NT2/D1 (cell line): Measurements from ENCODE around the gene JAGN1.
A peak's percentile ranks its signal among the peaks of the same experiment; 100 is the strongest.
"Not testable (repeated sequence)": the region's sequence is repeated elsewhere in the genome, so short reads cannot be mapped to it uniquely, and the experiment has no call there.

Experiments
- DNase-seq: peaks from one replicate; pipeline ENCODE4 v3.0.0-alpha.2; 2011; ENCODE audit warnings: low read depth, low spot score
- H3K27me3 ChIP-seq: 2 replicates; pipeline ENCODE4 v1.6.0; 2011; ENCODE audit warnings: mild to moderate bottlenecking; ENCODE audit not compliant: insufficient read length, insufficient read depth
- H3K36me3 ChIP-seq: 2 replicates; pipeline ENCODE4 v1.6.1; 2011; ENCODE audit warnings: mild to moderate bottlenecking, low read length, mixed read lengths; ENCODE audit not compliant: insufficient read depth, insufficient read length
- H3K4me1 ChIP-seq: 2 replicates; pipeline ENCODE4 v1.5.1; 2011; ENCODE audit not compliant: insufficient read depth, insufficient read length
- H3K4me3 ChIP-seq: 2 replicates; pipeline ENCODE4 v1.5.1; 2011; ENCODE audit warnings: low read depth; ENCODE audit not compliant: insufficient read length
- H3K9ac ChIP-seq: 2 replicates; pipeline ENCODE4 v1.6.0; 2011; ENCODE audit warnings: low read depth; ENCODE audit not compliant: insufficient read length
- H3K9me3 ChIP-seq: 2 replicates; pipeline ENCODE4 v1.5.1; 2011; ENCODE audit warnings: mild to moderate bottlenecking, low read length; ENCODE audit not compliant: insufficient read depth
- SUZ12 ChIP-seq: IDR thresholded peaks from 2 replicates; pipeline ENCODE4 v1.6.1; 2011; ENCODE audit not compliant: insufficient read length, insufficient read depth; ENCODE audit errors: extremely low read depth
- YY1 ChIP-seq: IDR thresholded peaks from 2 replicates; pipeline ENCODE4 v1.6.1; 2011; ENCODE audit not compliant: insufficient read length, insufficient read depth
- ZNF274 ChIP-seq: IDR thresholded peaks from 2 replicates; pipeline ENCODE4 v1.6.1; 2011; ENCODE audit warnings: mild to moderate bottlenecking, low read depth, low read length

JAGN1 gene

GRCh38 chr3:9852528-9852927 lies 37.9 kb upstream of the JAGN1 start:
- no peak for DNase-seq
- H3K4me3 ChIP-seq, result no peak overlapping the region
- no peaks in the 10 kb centered on the region for H3K27me3 ChIP-seq
- peaks cover 4% of the 10 kb centered on the region for H3K4me1 ChIP-seq
- H3K36me3 ChIP-seq, result no peaks in the 10 kb centered on the region
- H3K9ac ChIP-seq, result no peak overlapping the region
- no peak for TF ChIP-seq SUZ12
- TF ChIP-seq YY1, result no peak
- no peak for TF ChIP-seq ZNF274
- no peaks in the 10 kb centered on the region for H3K9me3 ChIP-seq

- not testable (repeated sequence) for H3K4me3 ChIP-seq, H3K36me3 ChIP-seq, H3K27me3 ChIP-seq, H3K9ac ChIP-seq, H3K4me1 ChIP-seq, H3K9me3 ChIP-seq, DNase-seq
Measured at GRCh38 chr3:9854291-9854940, 36.0 kb upstream of the JAGN1 start.

GRCh38 chr3:9855594-9855993 lies 34.8 kb upstream of the JAGN1 start:
- TF ChIP-seq YY1 (no peak), ZNF274 (no peak), SUZ12 (no peak)
- Histone ChIP-seq H3K36me3 (no peaks in the 10 kb centered on the region), H3K4me3 (no peak overlapping the region)

GRCh38 chr3:9859530-9860025 lies 30.8 kb upstream of the JAGN1 start:
- Histone ChIP-seq H3K36me3 (no peaks in the 10 kb centered on the region), H3K27me3 (no peaks in the 10 kb centered on the region), H3K9ac (no peak overlapping the region), H3K4me3 (no peak overlapping the region), H3K9me3 (no peaks in the 10 kb centered on the region), H3K4me1 (peaks cover 30% of the 10 kb centered on the region)
- no peak for TF ChIP-seq ZNF274
- TF ChIP-seq SUZ12, result no peak
- no peak for TF ChIP-seq YY1
- no peak for DNase-seq

More at GRCh38 chr3:9855594-9855993, 34.8 kb upstream of the JAGN1 start:
- Histone ChIP-seq H3K9ac (no peak overlapping the region), H3K27me3 (no peaks in the 10 kb centered on the region), H3K9me3 (no peaks in the 10 kb centered on the region), H3K4me1 (peaks cover 12% of the 10 kb centered on the region)
- no peak for DNase-seq

- no peaks in the 10 kb centered on the region for H3K9me3 ChIP-seq
- TF ChIP-seq ZNF274, result no peak
- TF ChIP-seq SUZ12, result no peak
- H3K4me1 ChIP-seq, result peaks cover 31% of the 10 kb centered on the region
- no peaks in the 10 kb centered on the region for H3K36me3 ChIP-seq
- no peaks in the 10 kb centered on the region for H3K27me3 ChIP-seq
- H3K9ac ChIP-seq, result no peak overlapping the region
- H3K4me3 ChIP-seq, result no peak overlapping the region
- DNase-seq, result no peak
Measured at GRCh38 chr3:9861201-9861600, 29.2 kb upstream of the JAGN1 start.

GRCh38 chr3:9861626-9862130 lies 28.7 kb upstream of the JAGN1 start:
- no peaks in the 10 kb centered on the region for H3K9me3 ChIP-seq
- H3K4me1 ChIP-seq, result peaks cover 27% of the 10 kb centered on the region
- H3K36me3 ChIP-seq, result no peaks in the 10 kb centered on the region
- H3K27me3 ChIP-seq, result no peaks in the 10 kb centered on the region
- H3K4me3 ChIP-seq, result no peak overlapping the region
- no peak for DNase-seq
- TF ChIP-seq SUZ12 (no peak), YY1 (no peak), ZNF274 (no peak)
- no peak overlapping the region for H3K9ac ChIP-seq

- Histone ChIP-seq H3K9ac (peak overlapping the region; percentile 64), H3K4me3 (peak overlapping the region; percentile 4), H3K9me3 (no peaks in the 10 kb centered on the region), H3K27me3 (no peaks in the 10 kb centered on the region), H3K36me3 (no peaks in the 10 kb centered on the region), H3K4me1 (peaks cover 27% of the 10 kb centered on the region)
- no peak for DNase-seq
- TF ChIP-seq YY1 (no peak), SUZ12 (no peak), ZNF274 (no peak)
Measured at GRCh38 chr3:9862391-9863057, 27.9 kb upstream of the JAGN1 start.
